ENCODE results near the gene ADGRE3. TPM values are rescaled to one million over a fixed set of nuclear protein-coding genes. Genes with fewer than 3 reads are reported as not detected.
A peak's percentile ranks its signal among the peaks of the same experiment; 100 is the strongest.
"Not testable (repeated sequence)": the region's sequence is repeated elsewhere in the genome, so short reads cannot be mapped to it uniquely, and the experiment has no call there.

The ADGRE3 gene
- total RNA-seq, 2 donors from 2014 or later = 0.15 TPM; not detected in 1

GRCh38 chr19:14654786-14655560, 19.7 kb downstream of the ADGRE3 start:
- Mint-ChIP-seq H3K4me3 (no peak overlapping the region), H3K27ac (no peak overlapping the region), H3K27me3 (no peaks in the 10 kb centered on the region), H3K36me3 (ENCODE audit: low read depth) (peaks cover under 1% of the 10 kb centered on the region), H3K4me1 (no peaks in the 10 kb centered on the region)
- no peaks in the 10 kb centered on the region for H3K9me3 ChIP-seq (ENCODE audit: control insufficient read depth, low read length, poor library complexity, severe bottlenecking)
- DNase-seq (no peak), ATAC-seq (no peak)

GRCh38 chr19:14650161-14650560, 24.5 kb downstream of the ADGRE3 start:
- Mint-ChIP-seq H3K36me3 (ENCODE audit: low read depth) (peaks cover 2% of the 10 kb centered on the region), H3K27ac (no peak overlapping the region), H3K4me1 (no peaks in the 10 kb centered on the region), H3K4me3 (no peak overlapping the region), H3K27me3 (no peaks in the 10 kb centered on the region)
- DNase-seq (no peak), ATAC-seq (no peak)
- H3K9me3 ChIP-seq (ENCODE audit: control insufficient read depth, low read length, poor library complexity, severe bottlenecking) = no peaks in the 10 kb centered on the region

GRCh38 chr19:14649020-14649419, 25.6 kb downstream of the ADGRE3 start:
- no peak overlapping the region for H3K27ac Mint-ChIP-seq
- no peaks in the 10 kb centered on the region for H3K27me3 Mint-ChIP-seq
- ATAC-seq = no peak
- H3K4me1 Mint-ChIP-seq = no peaks in the 10 kb centered on the region
- no peaks in the 10 kb centered on the region for H3K9me3 ChIP-seq (ENCODE audit: control insufficient read depth, low read length, poor library complexity, severe bottlenecking)
- H3K4me3 Mint-ChIP-seq = no peak overlapping the region
- no peak for DNase-seq
- H3K36me3 Mint-ChIP-seq (ENCODE audit: low read depth) = peaks cover 2% of the 10 kb centered on the region

GRCh38 chr19:14648506-14648905, 26.1 kb downstream of the ADGRE3 start:
- H3K27ac Mint-ChIP-seq = no peak overlapping the region
- no peaks in the 10 kb centered on the region for H3K27me3 Mint-ChIP-seq
- no peaks in the 10 kb centered on the region for H3K4me1 Mint-ChIP-seq
- ATAC-seq (no peak), DNase-seq (no peak)
- H3K4me3 Mint-ChIP-seq = no peak overlapping the region
- H3K9me3 ChIP-seq (ENCODE audit: control insufficient read depth, low read length, poor library complexity, severe bottlenecking) = no peaks in the 10 kb centered on the region
- peaks cover 2% of the 10 kb centered on the region for H3K36me3 Mint-ChIP-seq (ENCODE audit: low read depth)

- Mint-ChIP-seq H3K4me1 (no peaks in the 10 kb centered on the region), H3K27me3 (no peaks in the 10 kb centered on the region), H3K36me3 (ENCODE audit: low read depth) (peaks cover 2% of the 10 kb centered on the region), H3K27ac (no peak overlapping the region), H3K4me3 (no peak overlapping the region)
- ATAC-seq (no peak), DNase-seq (no peak)
- no peaks in the 10 kb centered on the region for H3K9me3 ChIP-seq (ENCODE audit: control insufficient read depth, low read length, poor library complexity, severe bottlenecking)
Measured at GRCh38 chr19:14639536-14640277, 34.9 kb downstream of the ADGRE3 start.

GRCh38 chr19:14632286-14632685, 42.4 kb downstream of the ADGRE3 start:
- Mint-ChIP-seq H3K4me1 (no peaks in the 10 kb centered on the region), H3K4me3 (no peak overlapping the region), H3K36me3 (ENCODE audit: low read depth) (no peaks in the 10 kb centered on the region), H3K27ac (no peak overlapping the region), H3K27me3 (no peaks in the 10 kb centered on the region)
- no peaks in the 10 kb centered on the region for H3K9me3 ChIP-seq (ENCODE audit: control insufficient read depth, low read length, poor library complexity, severe bottlenecking)
- ATAC-seq (peak; percentile 52), DNase-seq (no peak)

GRCh38 chr19:14629557-14629956, 45.1 kb downstream of the ADGRE3 start:
- Mint-ChIP-seq H3K4me1 (no peaks in the 10 kb centered on the region), H3K27ac (peak overlapping the region; percentile 27), H3K36me3 (ENCODE audit: low read depth) (no peaks in the 10 kb centered on the region), H3K4me3 (no peak overlapping the region), H3K27me3 (no peaks in the 10 kb centered on the region)
- DNase-seq = no peak
- no peaks in the 10 kb centered on the region for H3K9me3 ChIP-seq (ENCODE audit: control insufficient read depth, low read length, poor library complexity, severe bottlenecking)
- no peak for ATAC-seq

- H3K4me3 Mint-ChIP-seq; H3K27me3 Mint-ChIP-seq; ATAC-seq; DNase-seq; H3K4me1 Mint-ChIP-seq; H3K27ac Mint-ChIP-seq; H3K9me3 ChIP-seq (ENCODE audit: control insufficient read depth, low read length, poor library complexity, severe bottlenecking); H3K36me3 Mint-ChIP-seq (ENCODE audit: low read depth): not testable (repeated sequence)
Measured at GRCh38 chr19:14624491-14624890, 50.2 kb downstream of the ADGRE3 start.

GRCh38 chr19:14619404-14619803, 55.2 kb downstream of the ADGRE3 start:
- H3K4me1 Mint-ChIP-seq = peaks cover 2% of the 10 kb centered on the region
- no peak for ATAC-seq
- no peak overlapping the region for H3K4me3 Mint-ChIP-seq
- H3K27me3 Mint-ChIP-seq = peaks cover 4% of the 10 kb centered on the region
- no peak overlapping the region for H3K27ac Mint-ChIP-seq
- H3K9me3 ChIP-seq (ENCODE audit: control insufficient read depth, low read length, poor library complexity, severe bottlenecking) = peaks cover 5% of the 10 kb centered on the region
- no peak for DNase-seq
- peaks cover 3% of the 10 kb centered on the region for H3K36me3 Mint-ChIP-seq (ENCODE audit: low read depth)

- Mint-ChIP-seq H3K4me1 (peaks cover 4% of the 10 kb centered on the region), H3K27ac (no peak overlapping the region), H3K27me3 (peaks cover 4% of the 10 kb centered on the region), H3K4me3 (no peak overlapping the region), H3K36me3 (ENCODE audit: low read depth) (peaks cover 3% of the 10 kb centered on the region)
- DNase-seq (no peak), ATAC-seq (no peak)
- H3K9me3 ChIP-seq (ENCODE audit: control insufficient read depth, low read length, poor library complexity, severe bottlenecking) = peaks cover 5% of the 10 kb centered on the region
Measured at GRCh38 chr19:14616407-14616806, 58.2 kb downstream of the ADGRE3 start.

GRCh38 chr19:14615623-14616022, 59.0 kb downstream of the ADGRE3 start:
- H3K9me3 ChIP-seq (ENCODE audit: control insufficient read depth, low read length, poor library complexity, severe bottlenecking) = peaks cover 5% of the 10 kb centered on the region
- no peak for DNase-seq
- Mint-ChIP-seq H3K27me3 (peaks cover 4% of the 10 kb centered on the region), H3K4me1 (peaks cover 4% of the 10 kb centered on the region), H3K36me3 (ENCODE audit: low read depth) (peaks cover 3% of the 10 kb centered on the region), H3K4me3 (no peak overlapping the region), H3K27ac (no peak overlapping the region)
- ATAC-seq = no peak

- DNase-seq (no peak), ATAC-seq (peak; percentile 72)
- H3K4me1 Mint-ChIP-seq = peaks cover 4% of the 10 kb centered on the region
- peak overlapping the region; percentile 53 for H3K27ac Mint-ChIP-seq
- H3K36me3 Mint-ChIP-seq (ENCODE audit: low read depth) = peaks cover 3% of the 10 kb centered on the region
- H3K4me3 Mint-ChIP-seq = no peak overlapping the region
- peaks cover 4% of the 10 kb centered on the region for H3K27me3 Mint-ChIP-seq
- no peaks in the 10 kb centered on the region for H3K9me3 ChIP-seq (ENCODE audit: control insufficient read depth, low read length, poor library complexity, severe bottlenecking)
Measured at GRCh38 chr19:14614099-14614412, 60.6 kb downstream of the ADGRE3 start.

- H3K4me3 Mint-ChIP-seq; H3K36me3 Mint-ChIP-seq (ENCODE audit: low read depth): not testable (repeated sequence)
Measured at GRCh38 chr19:14613399-14614098, 61.1 kb downstream of the ADGRE3 start.

More at GRCh38 chr19:14613399-14614098, 61.1 kb downstream of the ADGRE3 start:
- not testable (repeated sequence) for H3K4me1 Mint-ChIP-seq; DNase-seq; H3K9me3 ChIP-seq (ENCODE audit: control insufficient read depth, low read length, poor library complexity, severe bottlenecking); H3K27me3 Mint-ChIP-seq
- peak overlapping the region; percentile 53 for H3K27ac Mint-ChIP-seq
- peak; percentile 47 for ATAC-seq

All from T-helper 17 cell (primary cell).